ENCODE data around the gene TMC5.

The TMC5 gene

GRCh38 chr16:19507867-19508266 is 90.2 kb downstream of the TMC5 start:
- no peak for DNase-seq (ENCODE audit: low read depth)

GRCh38 chr16:19512297-19512696 is 94.6 kb downstream of the TMC5 start:
- DNase-seq (ENCODE audit: low read depth): no peak

GRCh38 chr16:19513377-19514053 is 95.8 kb downstream of the TMC5 start:
- DNase-seq (ENCODE audit: low read depth): no peak

- no peak for DNase-seq (ENCODE audit: low read depth)
Observed at GRCh38 chr16:19515757-19516156, 98.1 kb downstream of the TMC5 start.

GRCh38 chr16:19517424-19518089 is 99.9 kb downstream of the TMC5 start:
- DNase-seq (ENCODE audit: low read depth): no peak

- DNase-seq (ENCODE audit: low read depth): no peak
Observed at GRCh38 chr16:19518388-19518787, 100.7 kb downstream of the TMC5 start.

GRCh38 chr16:19520861-19521331 is 103.2 kb downstream of the TMC5 start:
- no peak for DNase-seq (ENCODE audit: low read depth)

GRCh38 chr16:19521471-19522396 is 104.1 kb downstream of the TMC5 start, which contains the start of gene GDE1:
Gene GDE1 (minus strand): TSS chr16:19522098. CDS start chr16:19521964, 134 bp downstream.
- DNase-seq (ENCODE audit: low read depth): peak; percentile 76

- no peak for DNase-seq (ENCODE audit: low read depth)
Observed at GRCh38 chr16:19522397-19522732, 104.7 kb downstream of the TMC5 start.

- DNase-seq (ENCODE audit: low read depth): no peak
Observed at GRCh38 chr16:19522760-19523159, 105.1 kb downstream of the TMC5 start.

- no peak for DNase-seq (ENCODE audit: low read depth)
Observed at GRCh38 chr16:19523184-19523558, 105.5 kb downstream of the TMC5 start.

- DNase-seq (ENCODE audit: low read depth): peak; percentile 91
Observed at GRCh38 chr16:19523559-19524355, 106.1 kb downstream of the TMC5 start, which contains the start of gene CCP110. Gene CCP110 (plus strand): TSS chr16:19523942. CDS start chr16:19527882, 3,940 bp downstream.

- DNase-seq (ENCODE audit: low read depth): no peak
Observed at GRCh38 chr16:19524356-19524615, 106.6 kb downstream of the TMC5 start.

- no peak for DNase-seq (ENCODE audit: low read depth)
Observed at GRCh38 chr16:19524616-19525384, 107.1 kb downstream of the TMC5 start.

- no peak for DNase-seq (ENCODE audit: low read depth)
Observed at GRCh38 chr16:19525385-19525723, 107.7 kb downstream of the TMC5 start.

GRCh38 chr16:19527161-19527560 is 109.5 kb downstream of the TMC5 start:
- no peak for DNase-seq (ENCODE audit: low read depth)

- no peak for DNase-seq (ENCODE audit: low read depth)
Observed at GRCh38 chr16:19528666-19529065, 111.0 kb downstream of the TMC5 start.

GRCh38 chr16:19532601-19533000 is 114.9 kb downstream of the TMC5 start:
- no peak for DNase-seq (ENCODE audit: low read depth)

GRCh38 chr16:19540241-19540970 is 122.7 kb downstream of the TMC5 start:
- no peak for DNase-seq (ENCODE audit: low read depth)

GRCh38 chr16:19542138-19542821 is 124.6 kb downstream of the TMC5 start:
- DNase-seq (ENCODE audit: low read depth): no peak

Measured in fibroblast of the conjunctiva (primary cell).